Left ventricle myocardium superior (tissue), 1 donor: ENCODE results near the gene TRIM44. TPM values are rescaled to one million over a fixed set of nuclear protein-coding genes. Genes with fewer than 3 reads are reported as not detected.

Source experiments
- ATAC-seq: fragments of 200-7000 bp; cut with Tn5 transposase; one replicate; pipeline ENCODE4 v1.9.1; 2020; ENCODE audit warnings: mild to moderate bottlenecking, moderate library complexity
- DNase-seq: peaks from one replicate; pipeline ENCODE4 v3.0.0-alpha.2; 2020
- intact Hi-C: fragments of 100-400 bp; cut with micrococcal nuclease; formaldehyde crosslinking; loops from one replicate; pipeline ENCODE4 v1.11.0; 2022
- long read RNA-seq: library from polyadenylated mRNA; unstranded; transcript quantifications from one replicate; pipeline ENCODE4 v2.0.0, GENCODE V29; 2021
- total RNA-seq: library from RNA; stranded (reverse); fragmentation: NEBNext Ultra II Directional; extraction: Animal tissue kit (Norgen Biotek cat#: 25700); gene quantifications from one replicate; pipeline ENCODE4 v1.2.1, GENCODE V29; 2021
- donor health status: DM: no; HTN: yes; CAD: no; lungs with severe emphysema.

TRIM44 gene
- 38.5 TPM for total RNA-seq
- long read RNA-seq, full-length matches to known transcripts, result 147 of 167 reads
- long read RNA-seq, partial matches to known transcripts, result 7 of 167 reads
- long read RNA-seq, other reads (novel, unspliced or antisense), result 13 of 167 reads

GRCh38 chr11:35662649-35663407 lies at the start of gene TRIM44:
TSS of gene TRIM44 (plus strand) at chr11:35662775. CDS start at chr11:35663112, 337 bp downstream.
- DNase-seq (peak; percentile 91), ATAC-seq (peak; percentile 97)
- intact Hi-C loops, result no loop called here

GRCh38 chr11:35614939-35615569 lies 47.5 kb upstream of the TRIM44 start:
- intact Hi-C loops, result loop anchor here (10.0 kb wide), 3 partner anchors 520 to 860 kb away; no protein-coding TSS in a partner anchor
- no peak for ATAC-seq
- DNase-seq, result no peak

- intact Hi-C loops, result loop anchor here (10.0 kb wide), 3 partner anchors 519 to 859 kb away; no protein-coding TSS in a partner anchor
- no peak for ATAC-seq
- no peak for DNase-seq
Measured at GRCh38 chr11:35615921-35616900, 46.4 kb upstream of the TRIM44 start.

- intact Hi-C loops, result loop anchor here (10.0 kb wide), 3 partner anchors 518 to 858 kb away; no protein-coding TSS in a partner anchor
- DNase-seq, result no peak
- ATAC-seq, result no peak
Measured at GRCh38 chr11:35617316-35617686, 45.3 kb upstream of the TRIM44 start.

GRCh38 chr11:35617687-35618496 lies 44.7 kb upstream of the TRIM44 start, which contains the start of gene FJX1:
TSS of gene FJX1 (plus strand) at chr11:35618460. CDS start at chr11:35618637, 177 bp downstream.
- peak; percentile 74 for ATAC-seq
- intact Hi-C loops, result loop anchor here (10.0 kb wide), 3 partner anchors 517 to 857 kb away; no protein-coding TSS in a partner anchor
- peak; percentile 70 for DNase-seq

GRCh38 chr11:35618497-35619115 lies 44.0 kb upstream of the TRIM44 start:
- ATAC-seq, result peak; percentile 39
- intact Hi-C loops, result loop anchor here (10.0 kb wide), 3 partner anchors 516 to 856 kb away; no protein-coding TSS in a partner anchor
- DNase-seq, result peak; percentile 49

GRCh38 chr11:35619116-35619854 lies 43.3 kb upstream of the TRIM44 start:
- intact Hi-C loops, result loop anchor here (10.0 kb wide), 3 partner anchors 516 to 856 kb away; no protein-coding TSS in a partner anchor

GRCh38 chr11:35619855-35620640 lies 42.5 kb upstream of the TRIM44 start:
- peak; percentile 26 for ATAC-seq
- DNase-seq, result peak; percentile 39
- intact Hi-C loops, result loop anchor here (10.0 kb wide), 4 partner anchors 195 to 855 kb away; no protein-coding TSS in a partner anchor

More at GRCh38 chr11:35619116-35619854, 43.3 kb upstream of the TRIM44 start:
- peak; percentile 51 for DNase-seq
- ATAC-seq, result peak; percentile 61

- DNase-seq, result no peak
- no peak for ATAC-seq
- intact Hi-C loops, result loop anchor here (10.0 kb wide), 1 partner anchor 194 kb away; no protein-coding TSS in a partner anchor
Measured at GRCh38 chr11:35620795-35621194, 41.8 kb upstream of the TRIM44 start.

- ATAC-seq (no peak), DNase-seq (no peak)
- intact Hi-C loops, result loop anchor here (10.0 kb wide), 1 partner anchor 193 kb away; no protein-coding TSS in a partner anchor
Measured at GRCh38 chr11:35621620-35622019, 41.0 kb upstream of the TRIM44 start.

- DNase-seq (no peak), ATAC-seq (no peak)
- intact Hi-C loops, result loop anchor here (10.0 kb wide), 1 partner anchor 193 kb away; no protein-coding TSS in a partner anchor
Measured at GRCh38 chr11:35622070-35622469, 40.5 kb upstream of the TRIM44 start.

GRCh38 chr11:35623621-35624168 lies 38.9 kb upstream of the TRIM44 start:
- ATAC-seq (no peak), DNase-seq (no peak)
- intact Hi-C loops, result loop anchor here (10.0 kb wide), 1 partner anchor 191 kb away; no protein-coding TSS in a partner anchor

- intact Hi-C loops, result loop anchor here (10.0 kb wide), 1 partner anchor 190 kb away; no protein-coding TSS in a partner anchor
- DNase-seq, result no peak
- ATAC-seq, result no peak
Measured at GRCh38 chr11:35624316-35624715, 38.3 kb upstream of the TRIM44 start.

- intact Hi-C loops, result loop anchor here (10.0 kb wide), 1 partner anchor 190 kb away; no protein-coding TSS in a partner anchor
- ATAC-seq (no peak), DNase-seq (no peak)
Measured at GRCh38 chr11:35624781-35625180, 37.8 kb upstream of the TRIM44 start.

GRCh38 chr11:35626501-35626900 lies 36.1 kb upstream of the TRIM44 start:
- intact Hi-C loops, result loop anchor here (10.0 kb wide), 1 partner anchor 188 kb away; no protein-coding TSS in a partner anchor
- ATAC-seq (no peak), DNase-seq (no peak)
